ENCODE results near the gene NHEJ1.

The NHEJ1 gene

DNA sequence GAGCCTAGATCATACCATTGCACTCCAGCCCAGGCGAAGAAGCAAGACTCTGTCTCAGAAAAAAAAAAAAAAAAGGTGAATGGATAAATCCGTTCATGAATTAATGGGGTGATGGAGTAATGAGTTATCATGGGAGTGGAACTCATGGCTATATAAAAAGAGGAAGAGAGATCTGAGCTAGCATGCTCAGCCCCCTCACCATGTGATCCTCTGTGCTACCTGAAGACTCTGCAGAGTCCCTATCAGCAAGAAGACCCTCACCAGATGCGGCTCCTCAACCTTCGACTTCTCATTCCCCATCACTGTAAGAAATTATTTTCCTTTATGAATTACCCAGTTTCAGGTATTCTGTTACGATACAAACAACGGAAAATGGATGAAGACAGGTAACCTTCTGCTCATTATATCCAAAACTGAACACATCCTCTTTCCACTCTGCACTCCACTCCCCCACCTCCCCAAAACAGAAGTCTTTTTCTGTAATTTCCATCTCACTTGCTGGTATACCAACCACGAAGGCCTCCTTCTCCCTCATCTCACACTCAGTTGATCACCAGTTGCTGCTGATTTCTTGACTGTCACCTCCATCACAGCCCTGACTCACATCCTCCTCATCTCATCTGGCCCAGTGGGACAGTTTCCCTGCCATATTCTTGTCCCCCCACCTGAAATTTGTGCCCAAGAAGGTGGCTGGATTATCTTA, 26.3 kb upstream of the NHEJ1 start:
- TF ChIP-seq ZFX (IDR thresholded peaks at IDR 0.05) = no peak
- TF ChIP-seq, protein P1, sequence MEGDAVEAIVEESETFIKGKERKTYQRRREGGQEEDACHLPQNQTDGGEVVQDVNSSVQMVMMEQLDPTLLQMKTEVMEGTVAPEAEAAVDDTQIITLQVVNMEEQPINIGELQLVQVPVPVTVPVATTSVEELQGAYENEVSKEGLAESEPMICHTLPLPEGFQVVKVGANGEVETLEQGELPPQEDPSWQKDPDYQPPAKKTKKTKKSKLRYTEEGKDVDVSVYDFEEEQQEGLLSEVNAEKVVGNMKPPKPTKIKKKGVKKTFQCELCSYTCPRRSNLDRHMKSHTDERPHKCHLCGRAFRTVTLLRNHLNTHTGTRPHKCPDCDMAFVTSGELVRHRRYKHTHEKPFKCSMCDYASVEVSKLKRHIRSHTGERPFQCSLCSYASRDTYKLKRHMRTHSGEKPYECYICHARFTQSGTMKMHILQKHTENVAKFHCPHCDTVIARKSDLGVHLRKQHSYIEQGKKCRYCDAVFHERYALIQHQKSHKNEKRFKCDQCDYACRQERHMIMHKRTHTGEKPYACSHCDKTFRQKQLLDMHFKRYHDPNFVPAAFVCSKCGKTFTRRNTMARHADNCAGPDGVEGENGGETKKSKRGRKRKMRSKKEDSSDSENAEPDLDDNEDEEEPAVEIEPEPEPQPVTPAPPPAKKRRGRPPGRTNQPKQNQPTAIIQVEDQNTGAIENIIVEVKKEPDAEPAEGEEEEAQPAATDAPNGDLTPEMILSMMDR (conservative IDR thresholded peaks at IDR 0.05) = no peak
- H3K27ac ChIP-seq = no peak overlapping the region

DNA sequence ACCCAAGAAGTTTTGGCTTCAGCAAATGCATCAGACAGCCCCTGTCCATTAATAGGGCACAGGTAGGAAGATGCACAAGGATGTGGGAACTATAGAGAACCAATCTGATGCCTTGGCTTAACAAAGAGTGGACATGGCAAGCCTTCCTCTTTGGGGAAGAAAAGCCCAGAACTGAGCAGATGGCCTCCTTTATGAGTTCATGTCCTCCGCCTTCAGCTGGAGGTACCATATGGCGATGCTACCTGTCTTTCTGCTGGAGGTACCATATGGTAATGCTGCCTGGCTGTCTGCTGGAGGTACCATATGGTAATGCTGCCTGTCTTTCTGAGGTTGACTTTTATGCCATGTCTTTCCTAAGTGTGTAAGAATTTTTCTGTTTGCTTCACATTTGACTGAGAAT, 23.5 kb upstream of the NHEJ1 start:
- no peak overlapping the region for H3K27ac ChIP-seq
- no peak for TF ChIP-seq ZFX (IDR thresholded peaks at IDR 0.05)
- TF ChIP-seq, protein P1 (conservative IDR thresholded peaks at IDR 0.05) = no peak

DNA sequence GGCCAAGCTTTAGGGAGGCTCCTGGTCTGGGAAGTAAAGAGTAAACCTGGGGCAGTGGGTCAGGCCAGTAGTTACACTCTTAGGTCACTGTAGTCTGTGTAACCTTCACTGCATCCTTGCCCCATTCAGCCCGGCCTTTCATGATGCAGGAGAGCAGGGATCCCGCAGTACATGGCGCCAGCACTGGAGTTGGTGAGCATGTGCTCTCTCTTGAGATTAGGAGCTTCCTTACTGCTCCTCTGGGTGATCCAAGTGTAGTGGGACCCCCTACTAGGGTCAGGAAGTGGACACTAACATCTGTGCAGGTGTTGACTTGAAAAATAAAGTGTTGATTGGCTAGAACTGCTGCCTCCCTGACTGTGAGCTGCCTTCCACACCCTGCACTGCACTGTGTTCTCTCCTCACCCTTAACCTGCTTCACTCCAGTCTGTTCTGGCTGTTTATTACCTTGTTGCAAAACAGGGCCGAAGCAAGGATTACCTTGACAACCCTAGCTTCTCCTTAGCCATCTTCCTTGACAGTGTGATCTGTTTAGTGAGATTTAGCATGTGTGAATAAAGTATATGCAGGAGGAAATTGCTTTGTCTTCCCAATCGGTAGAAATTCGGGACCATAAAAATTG, 22.6 kb upstream of the NHEJ1 start:
- TF ChIP-seq ZFX (IDR thresholded peaks at IDR 0.05) = no peak
- TF ChIP-seq, protein P1 (conservative IDR thresholded peaks at IDR 0.05) = no peak
- H3K27ac ChIP-seq = no peak overlapping the region

DNA sequence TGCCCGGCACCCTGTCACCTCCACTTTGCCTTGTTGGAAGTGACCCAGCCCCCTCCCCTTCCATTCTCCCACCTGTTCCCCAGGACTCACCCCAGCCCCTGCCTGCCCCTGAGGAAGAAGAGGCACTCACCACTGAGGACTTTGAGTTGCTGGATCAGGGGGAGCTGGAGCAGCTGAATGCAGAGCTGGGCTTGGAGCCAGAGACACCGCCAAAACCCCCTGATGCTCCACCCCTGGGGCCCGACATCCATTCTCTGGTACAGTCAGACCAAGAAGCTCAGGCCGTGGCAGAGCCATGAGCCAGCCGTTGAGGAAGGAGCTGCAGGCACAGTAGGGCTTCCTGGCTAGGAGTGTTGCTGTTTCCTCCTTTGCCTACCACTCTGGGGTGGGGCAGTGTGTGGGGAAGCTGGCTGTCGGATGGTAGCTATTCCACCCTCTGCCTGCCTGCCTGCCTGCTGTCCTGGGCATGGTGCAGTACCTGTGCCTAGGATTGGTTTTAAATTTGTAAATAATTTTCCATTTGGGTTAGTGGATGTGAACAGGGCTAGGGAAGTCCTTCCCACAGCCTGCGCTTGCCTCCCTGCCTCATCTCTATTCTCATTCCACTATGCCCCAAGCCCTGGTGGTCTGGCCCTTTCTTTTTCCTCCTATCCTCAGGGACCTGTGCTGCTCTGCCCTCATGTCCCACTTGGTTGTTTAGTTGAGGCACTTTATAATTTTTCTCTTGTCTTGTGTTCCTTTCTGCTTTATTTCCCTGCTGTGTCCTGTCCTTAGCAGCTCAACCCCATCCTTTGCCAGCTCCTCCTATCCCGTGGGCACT, 21.9 kb upstream of the NHEJ1 start:
- H3K27ac ChIP-seq = no peak overlapping the region
- TF ChIP-seq, protein P1 (conservative IDR thresholded peaks at IDR 0.05) = no peak
- TF ChIP-seq ZFX (IDR thresholded peaks at IDR 0.05) = no peak

DNA sequence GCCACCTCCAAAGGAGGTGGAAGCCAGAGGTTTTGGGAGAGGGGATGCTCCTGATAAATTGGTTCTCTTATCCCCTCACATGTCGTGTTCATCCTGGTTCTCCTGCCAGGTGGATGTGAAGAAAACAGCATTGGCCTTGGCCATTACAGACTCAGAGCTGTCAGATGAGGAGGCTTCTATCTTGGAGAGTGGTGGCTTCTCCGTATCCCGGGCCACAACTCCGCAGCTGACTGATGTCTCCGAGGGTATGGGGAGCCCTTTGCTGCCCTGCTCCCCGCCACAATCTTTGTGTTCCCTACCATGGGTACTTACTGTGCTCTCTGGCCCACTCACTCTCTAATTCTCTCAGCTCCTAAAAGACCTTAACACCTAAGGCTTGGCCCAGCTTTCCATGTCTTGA, 20.9 kb upstream of the NHEJ1 start:
- TF ChIP-seq, protein P1 (conservative IDR thresholded peaks at IDR 0.05) = no peak
- TF ChIP-seq ZFX (IDR thresholded peaks at IDR 0.05) = no peak
- H3K27ac ChIP-seq = no peak overlapping the region

DNA sequence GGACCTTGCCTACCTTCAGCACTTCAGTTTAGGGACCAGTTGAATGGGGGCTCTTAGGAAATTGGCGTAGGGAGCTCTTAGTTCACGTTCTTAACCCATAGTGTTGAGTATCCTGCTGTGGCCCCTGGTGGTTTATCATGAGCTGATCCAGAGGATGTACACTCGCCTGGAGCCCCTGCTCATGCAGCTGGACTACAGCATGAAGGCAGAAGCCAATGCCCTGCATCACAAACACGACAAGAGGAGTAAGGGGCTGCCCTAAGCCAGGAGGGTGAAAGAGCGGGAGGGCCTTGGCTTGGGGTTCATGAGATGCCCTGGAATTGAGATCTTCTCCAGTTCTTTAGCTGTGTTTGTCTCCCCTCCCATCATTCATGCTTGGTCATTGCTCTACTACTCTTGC, 20.3 kb upstream of the NHEJ1 start:
- no peak overlapping the region for H3K27ac ChIP-seq
- TF ChIP-seq ZFX (IDR thresholded peaks at IDR 0.05) = no peak
- TF ChIP-seq, protein P1 (conservative IDR thresholded peaks at IDR 0.05) = no peak

Data from C4-2B (cell line).